Stimulated activated CD4-positive, alpha-beta T cell treated with anti-CD3 and anti-CD28 coated beads, Interleukin-4, amount 100 ng/mL, for 24 hours (primary cell): Measurements from ENCODE around the gene GOLT1A.

ENCODE experiments used
- DNase-seq: peaks from one replicate; pipeline ENCODE4 v3.0.0-alpha.2; 2020

Gene GOLT1A

DNA sequence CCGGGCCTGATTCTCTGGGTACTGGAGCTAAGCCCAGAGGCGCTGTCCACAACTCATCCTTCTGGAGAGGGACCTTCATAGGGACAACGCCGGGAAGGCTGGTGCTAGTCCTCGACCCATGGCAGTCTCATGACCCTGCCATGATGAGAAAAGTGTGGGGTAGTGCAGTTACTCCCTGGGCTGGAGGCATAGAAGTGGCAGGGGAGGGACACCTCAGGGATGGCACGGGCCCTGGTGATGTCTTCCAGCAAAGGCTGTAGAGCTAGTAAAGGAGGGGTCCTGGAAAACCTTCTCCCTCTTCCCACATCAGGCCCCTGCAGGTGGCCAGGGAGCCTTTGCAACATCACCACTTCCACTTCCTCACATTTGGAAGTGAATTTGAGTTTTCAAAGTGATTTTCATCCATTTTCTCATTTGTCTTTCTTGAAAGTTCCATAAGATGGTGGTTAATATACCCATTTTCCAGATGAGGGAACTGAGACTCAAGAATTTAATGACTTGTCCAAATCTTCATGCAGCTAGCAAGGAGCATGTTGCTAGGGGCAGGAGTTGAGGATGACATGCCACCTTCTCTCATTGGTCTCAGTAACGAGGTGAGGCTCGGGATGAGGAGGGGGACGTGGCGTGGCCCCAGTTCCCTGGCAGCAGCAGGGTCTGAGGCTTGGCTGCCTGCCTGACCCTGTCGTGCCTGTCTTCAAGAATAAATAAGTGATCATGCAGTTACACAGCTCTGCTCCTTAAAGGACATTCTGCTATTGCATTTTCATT lies 3.3 kb upstream of the GOLT1A start:
- DNase-seq, result no peak

DNA sequence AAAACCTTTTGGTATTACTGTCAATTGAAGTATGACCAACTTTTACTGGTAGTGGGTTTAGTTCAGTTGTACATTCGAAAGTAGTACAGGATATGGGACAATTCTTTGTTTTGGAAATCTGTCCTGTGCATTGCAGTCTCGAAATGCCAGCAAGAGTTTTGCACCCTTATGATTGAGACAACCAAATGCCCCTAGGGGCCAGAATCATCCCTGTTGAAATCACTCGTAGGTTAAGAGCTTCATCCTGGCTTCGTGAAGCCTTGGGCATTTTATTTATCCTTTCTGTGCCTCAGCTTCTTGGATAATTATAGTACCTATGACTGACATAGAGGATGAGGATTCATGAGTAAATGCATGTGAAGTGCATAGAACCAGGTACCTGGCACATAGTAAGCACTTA lies 2.4 kb upstream of the GOLT1A start:
- DNase-seq, result no peak

DNA sequence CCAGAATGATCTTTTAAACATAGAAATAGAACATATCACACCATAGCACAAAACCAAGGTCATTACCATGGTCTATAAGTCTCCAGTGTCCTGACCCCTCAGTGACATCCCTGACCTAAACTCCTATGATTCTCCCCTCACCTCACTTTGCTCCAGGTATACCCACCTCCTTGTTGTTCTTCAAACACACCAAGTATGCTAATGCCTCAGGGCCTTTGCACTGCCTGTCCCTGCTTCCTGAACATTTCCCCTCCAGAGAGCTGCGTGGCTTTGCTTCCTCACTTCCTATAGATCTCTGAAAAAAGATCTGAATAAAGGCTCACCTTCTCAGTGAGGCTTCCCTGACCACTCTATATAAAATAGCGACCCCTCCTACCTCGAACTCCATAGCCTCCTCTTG lies 1.1 kb downstream of the GOLT1A start:
- no peak for DNase-seq

DNA sequence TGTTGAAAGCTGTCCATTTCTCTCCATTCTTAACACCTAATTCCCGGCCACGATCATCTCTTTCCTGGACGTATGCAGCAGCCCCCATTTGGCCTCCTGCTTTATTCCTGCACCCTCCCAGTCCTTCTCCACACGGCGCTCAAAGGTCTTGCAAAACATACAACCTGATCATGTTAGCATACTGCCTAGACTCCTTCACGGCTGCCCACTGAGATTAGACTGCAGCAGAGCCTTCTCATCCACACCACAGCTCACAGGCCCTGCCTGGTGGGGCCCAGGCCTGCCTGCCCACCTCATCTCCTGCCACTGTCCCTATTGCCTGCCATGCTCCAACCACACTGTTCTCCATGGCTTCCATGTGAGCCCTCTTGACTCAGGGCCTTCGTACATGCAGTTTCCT lies 2.7 kb downstream of the GOLT1A start:
- no peak for DNase-seq

DNA sequence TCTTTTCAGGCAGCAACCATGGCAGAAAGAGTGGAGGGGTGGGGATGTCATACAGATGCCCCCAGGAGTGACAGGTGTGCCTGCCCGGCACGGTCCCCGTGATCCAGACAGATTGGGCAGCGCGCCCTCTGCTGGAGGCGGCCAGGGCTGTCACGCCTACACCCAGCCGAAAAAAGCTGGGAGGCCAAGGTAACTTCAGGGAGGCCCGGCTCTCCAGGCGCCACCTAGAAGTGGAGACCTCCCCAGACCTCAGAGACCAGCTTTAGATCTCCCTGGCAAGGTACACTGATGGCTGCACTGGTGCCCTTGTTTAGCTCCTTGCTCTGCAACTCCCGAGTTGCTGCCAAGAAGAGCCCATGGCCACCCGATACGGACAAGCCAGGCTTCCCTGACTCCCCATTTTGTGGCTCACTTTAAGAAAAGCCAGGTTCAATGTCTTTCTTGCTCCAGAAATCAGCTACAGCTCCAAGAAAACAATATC lies 6.6 kb downstream of the GOLT1A start:
- DNase-seq, result peak; percentile 76

DNA sequence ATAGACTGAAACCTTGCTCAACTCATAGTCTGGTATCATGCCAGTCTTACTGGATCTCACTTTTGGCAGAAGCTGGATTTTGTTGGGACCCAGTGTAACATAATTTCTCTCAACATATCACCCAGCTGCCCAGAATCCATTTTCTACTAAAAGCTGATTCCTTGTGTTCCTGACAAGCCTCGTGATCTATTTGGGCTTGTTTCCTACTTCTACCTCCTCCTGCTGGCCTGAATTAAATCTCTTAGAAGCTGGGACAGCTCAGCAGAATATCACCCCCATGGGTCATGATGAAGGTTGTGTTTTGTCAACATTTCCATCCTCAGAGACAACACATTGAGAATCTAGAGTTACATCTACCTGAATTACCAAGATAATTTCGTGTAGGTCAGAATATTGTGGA lies 7.7 kb downstream of the GOLT1A start:
- DNase-seq, result no peak

DNA sequence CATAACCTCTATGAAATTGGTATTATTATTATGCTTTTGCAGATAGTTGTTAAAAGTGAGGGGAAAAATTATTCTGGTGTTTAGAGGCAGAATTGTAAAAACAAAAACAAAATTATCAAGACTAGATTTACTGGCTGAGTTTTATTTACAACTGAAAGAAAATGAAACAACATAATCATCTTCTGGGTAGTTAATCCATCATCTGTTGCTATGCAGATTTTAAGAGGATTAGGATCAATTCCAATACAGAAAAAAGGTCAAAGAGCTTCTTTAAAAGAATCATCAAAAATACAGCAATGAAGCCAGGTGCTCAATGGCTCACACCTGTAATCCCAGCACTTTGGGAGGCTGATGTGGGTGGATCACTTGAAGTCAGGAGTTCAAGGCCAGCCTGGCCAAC lies 8.3 kb downstream of the GOLT1A start:
- no peak for DNase-seq

DNA sequence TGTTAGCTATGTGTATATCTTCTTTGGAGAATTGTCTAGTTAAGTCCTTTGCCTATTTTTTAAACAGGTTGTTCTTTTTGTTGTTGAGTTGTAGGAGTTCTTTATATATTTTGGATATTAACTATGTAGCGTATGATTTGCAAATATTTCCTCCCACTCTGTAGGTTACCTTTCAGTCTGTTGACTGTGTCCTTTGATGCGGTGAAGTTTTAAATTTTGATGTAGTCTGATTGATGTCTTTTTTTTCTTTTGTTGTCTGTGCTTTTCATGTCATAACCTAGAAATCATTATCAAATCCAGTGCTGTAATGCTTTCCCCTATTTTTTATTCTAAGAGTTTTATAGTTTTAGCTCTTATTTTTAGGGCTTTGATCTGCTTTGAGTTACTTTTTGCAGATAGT lies 8.8 kb downstream of the GOLT1A start:
- DNase-seq, result no peak

DNA sequence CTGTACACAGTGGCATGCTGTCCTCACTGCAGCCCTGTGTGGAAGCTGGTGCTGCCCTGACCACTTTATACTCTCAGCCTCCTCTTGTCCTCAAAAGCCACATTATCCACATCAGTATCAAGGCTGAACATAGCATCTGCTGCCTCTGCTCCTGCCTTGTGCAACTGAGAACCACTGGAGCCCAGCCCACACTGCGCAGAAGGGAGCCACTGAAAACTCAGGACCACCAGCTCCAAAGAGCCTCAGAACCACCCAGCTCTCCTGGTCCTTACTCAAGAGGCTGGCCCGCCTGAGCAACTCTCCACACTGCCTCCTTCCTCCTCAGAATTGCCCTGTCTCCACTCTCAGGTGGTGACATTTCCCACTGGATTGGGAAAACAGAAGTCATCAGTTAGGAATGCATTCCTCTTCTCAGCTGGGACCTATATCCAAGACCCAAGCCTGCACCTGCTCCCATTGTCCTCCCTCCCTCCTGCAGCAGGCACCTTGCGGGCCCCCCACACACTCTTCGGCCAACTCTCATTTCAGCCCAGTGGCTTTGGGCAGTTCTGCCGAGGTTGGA lies 10.5 kb downstream of the GOLT1A start:
- no peak for DNase-seq

DNA sequence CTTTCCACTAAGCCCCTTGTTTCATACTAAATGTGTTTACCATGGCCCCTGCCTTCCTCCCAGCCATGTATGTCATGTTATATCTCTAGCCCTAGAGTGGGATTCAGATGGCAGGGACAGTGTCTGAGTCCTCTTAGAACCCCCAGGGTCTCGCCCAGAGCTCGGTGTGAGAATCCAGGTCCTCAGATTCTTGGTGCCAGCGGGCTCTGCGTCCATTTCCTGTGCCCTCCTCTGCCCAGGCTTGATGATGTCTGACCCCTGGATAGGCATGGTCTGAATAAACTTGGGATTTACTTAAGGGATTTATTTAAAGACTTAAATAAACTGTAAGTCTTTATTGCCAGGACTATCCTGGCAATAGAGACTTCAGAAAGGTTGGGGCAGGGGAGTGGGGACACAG lies 11.3 kb downstream of the GOLT1A start:
- no peak for DNase-seq

DNA sequence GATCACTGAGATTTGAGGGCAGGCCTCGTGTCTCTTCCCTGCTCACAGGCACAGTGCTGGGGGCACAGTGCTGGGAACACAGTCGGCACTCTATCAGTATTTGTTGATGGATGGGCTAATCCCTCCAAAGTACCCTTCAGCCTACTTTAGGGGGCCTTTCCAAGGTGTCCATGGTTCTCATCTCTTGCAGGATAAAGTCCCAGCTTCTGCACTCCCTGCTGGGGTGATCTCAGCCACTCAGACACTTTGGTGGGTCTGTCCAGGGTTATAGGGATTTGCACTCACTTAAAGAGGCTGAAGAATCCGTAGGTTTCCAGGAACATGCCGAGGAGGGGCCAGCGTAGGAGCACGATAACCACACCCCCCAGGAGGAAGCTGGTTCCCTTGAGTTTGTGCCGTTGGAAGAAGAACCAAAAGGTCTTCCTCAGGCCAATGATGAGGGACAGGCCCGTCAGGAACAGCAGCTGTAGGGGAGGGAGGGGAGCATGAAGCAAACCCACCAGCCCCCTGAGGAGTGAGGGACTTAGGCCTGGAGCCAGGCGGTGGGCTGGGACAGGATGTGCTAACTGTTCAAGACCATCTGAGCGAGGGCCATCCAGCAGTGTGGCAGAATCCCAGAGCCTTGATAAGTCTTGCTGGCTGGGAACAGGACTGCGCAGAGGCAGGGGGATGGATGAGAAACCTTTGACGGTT lies 12.3 kb downstream of the GOLT1A start:
- no peak for DNase-seq

DNA sequence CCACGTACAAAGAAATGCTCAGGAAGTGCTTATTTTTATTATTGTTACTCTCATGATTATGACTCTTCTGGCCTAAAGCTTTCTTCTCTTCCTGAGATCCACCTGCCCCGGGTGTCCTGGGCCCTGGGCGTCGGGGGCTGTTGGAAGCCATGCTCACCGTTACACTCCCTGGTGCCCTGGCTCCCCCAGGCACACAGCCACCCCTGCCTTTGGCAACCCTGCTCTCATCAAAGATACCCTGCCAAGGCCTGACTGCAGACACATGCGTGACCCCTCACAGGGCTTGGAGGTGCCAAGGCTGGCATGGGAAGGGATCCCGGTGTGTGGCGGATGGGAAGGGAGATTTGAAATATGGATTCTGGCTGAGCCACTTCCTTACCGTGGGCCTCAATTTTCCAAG lies 14.2 kb downstream of the GOLT1A start:
- no peak for DNase-seq

DNA sequence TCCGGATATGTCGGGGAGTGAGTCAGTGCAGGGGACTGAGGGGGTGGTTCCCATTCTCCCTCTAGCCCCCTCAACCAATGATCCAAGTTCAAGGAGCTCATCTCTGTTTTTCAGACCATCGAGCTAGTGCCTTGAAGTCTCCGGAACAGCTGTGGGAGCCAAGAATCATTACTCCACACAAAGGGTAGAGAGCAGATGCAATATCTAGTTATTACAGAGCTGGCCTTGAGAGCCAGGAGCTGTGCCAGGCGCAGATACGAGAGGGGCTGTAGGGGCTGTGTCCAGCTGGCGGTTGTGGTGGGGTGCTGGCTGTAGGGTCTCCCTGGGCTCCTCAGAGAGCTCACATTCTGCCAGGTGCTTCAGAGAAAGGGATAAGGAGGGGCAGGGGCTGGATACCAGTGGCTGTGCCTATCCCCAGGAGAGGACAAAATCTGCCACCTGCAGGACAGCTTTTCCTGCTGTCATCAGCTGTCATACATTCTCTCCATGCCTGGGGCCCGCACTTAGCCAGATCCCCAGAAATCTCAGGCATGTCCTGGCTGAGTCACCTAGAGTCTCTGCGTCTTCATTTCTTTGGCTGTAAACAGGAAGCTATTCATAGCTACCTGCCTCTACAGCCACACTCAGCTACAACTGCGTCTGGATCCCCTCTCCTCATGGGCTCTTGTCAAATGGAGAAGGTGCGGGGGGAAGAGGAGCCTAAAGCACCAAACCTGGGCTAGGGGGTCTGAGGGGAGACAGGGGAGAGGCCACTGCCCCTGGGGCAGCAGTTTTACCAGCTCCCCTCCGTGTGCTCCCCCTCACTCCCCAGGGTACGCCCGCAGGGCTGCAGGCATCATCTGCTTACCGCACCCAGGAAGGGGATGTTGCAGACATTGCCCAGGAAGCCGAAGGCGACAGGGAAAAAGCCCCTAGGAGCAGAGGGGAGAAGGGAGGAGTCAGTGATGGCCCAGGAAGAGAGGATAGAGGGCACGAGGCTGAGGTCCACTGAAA lies 15.1 kb downstream of the GOLT1A start:
- DNase-seq, result no peak

DNA sequence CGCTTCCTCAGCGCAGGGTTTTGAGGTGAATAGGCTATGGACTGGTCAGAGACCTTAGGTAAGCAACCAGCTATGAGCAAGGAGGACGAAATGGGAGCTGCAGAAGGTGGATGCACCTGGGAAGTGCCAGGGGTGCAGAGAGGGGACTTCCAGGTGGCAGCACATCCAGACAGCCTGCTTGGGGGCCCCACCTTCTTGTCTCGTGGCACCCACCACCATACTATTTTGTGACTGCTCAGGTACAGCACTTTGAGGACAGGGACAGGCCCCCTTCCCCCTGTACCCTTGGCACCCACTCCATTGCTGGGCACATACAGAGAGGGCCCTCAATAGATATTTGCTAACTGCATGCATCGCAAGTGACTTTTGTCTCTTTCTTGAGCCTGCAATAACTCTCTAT lies 16.7 kb downstream of the GOLT1A start:
- no peak for DNase-seq

DNA sequence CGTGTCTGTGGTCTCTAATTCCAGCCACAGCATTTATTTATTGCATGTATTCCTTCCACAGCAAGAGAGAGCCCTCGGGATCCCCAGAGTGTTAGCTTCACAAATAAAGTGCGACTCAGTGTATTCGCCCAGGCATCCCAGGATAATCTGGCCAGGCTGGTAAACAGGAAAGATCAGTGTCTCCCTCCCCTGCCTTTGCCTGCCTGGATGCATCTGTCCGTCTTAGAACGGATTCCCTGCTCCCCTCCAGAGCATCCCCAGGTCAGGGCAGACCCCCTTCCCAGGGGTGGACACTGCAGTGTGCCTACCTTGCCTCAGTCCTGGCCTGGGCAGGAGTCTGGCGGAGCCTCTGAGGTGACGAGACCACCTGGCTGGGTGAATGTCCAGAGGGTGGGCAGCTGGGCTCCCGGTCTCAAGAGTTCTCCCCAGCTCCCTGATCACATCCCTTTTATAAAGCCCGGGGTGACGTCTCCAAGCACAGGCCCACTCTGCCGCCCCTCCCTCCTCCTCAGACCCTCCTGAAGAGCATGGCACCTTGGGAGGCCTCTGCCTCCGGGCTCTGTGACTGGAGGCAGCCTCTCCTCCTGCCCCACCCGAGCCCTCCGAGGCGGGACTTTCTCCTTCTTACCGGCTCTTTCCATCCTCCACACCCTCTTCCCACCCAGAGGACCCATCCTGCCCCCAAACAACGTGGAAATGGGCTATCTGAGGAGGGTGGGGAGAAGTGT lies 17.6 kb downstream of the GOLT1A start, which contains the start of gene KISS1:
Gene KISS1 (minus strand): TSS at position 424 of the 728 bp plus-strand sequence. CDS start 3,615 bp downstream, outside the sequence.
- no peak for DNase-seq

DNA sequence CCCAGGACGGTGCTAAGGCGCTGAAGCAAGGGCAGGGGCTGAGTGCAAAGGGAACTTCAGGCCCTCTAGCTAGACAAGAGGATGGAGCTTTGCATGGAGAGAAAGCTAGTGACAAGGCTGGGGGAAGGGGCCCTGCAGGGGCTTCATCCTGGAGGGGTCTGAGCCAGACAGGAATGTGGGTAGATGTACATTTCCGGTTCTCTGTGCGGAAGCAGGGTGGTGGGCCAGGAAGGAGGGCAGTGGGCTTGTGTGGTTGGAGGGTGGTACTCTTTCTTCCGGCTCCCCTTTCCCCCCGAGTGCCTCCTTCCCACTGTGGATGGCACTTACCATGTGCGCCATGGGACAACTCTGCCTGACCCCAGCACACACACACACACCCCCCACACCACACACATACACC lies 19.0 kb downstream of the GOLT1A start:
- no peak for DNase-seq

DNA sequence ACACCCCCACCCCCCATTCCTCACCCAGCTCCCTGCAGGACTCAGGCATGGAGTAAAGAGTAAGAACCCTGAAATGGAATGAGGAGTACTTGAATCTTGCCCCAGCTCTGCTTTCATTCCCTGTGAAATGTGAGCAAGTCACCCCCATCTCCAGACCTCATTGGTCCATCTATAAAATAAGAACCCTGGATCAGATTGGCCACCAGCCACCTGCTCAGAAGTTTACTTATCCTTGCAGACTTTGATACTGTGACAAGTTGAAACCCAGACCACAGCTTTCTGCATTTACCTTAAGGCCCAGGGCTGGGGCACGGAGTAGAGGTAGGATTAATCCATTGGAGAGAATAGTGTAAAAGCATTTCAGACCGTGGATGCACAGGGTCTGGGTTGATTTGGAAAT lies 19.7 kb downstream of the GOLT1A start:
- no peak for DNase-seq

DNA sequence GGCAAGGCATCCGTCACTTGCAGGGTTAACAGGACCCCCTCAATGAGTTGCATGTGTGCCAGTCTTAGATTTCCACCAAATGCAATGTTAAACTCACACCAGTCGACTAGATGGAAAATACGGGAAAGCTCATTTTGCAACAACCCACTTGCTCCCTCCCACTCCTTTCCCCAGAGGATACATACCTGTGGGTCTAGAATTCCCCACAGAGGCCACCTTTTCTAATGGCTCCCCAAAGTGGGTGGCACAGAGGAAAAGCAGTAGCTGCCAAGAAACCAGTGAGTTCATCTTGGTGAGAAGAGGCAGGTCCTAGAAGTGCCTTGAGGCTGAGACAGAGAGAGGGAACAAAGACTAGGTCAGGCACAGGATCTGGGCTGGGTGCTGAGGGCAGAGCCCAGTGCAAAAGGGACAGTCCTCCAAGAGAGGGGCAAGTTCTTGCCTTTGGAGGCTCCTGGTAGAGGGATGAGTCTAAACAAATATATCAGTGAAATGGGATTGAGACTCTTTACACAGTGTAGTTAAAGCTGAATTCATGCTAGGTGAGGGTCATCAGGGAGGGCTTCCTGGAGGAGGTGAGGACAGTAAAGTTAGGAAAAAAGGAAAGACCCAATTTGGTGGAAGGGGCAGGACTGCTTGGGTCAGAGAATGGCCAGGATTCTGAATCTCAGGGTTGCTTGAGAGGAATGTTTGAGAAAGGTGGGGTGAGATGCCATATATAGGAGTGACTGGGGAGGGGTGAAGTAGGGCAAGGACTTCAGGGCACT lies 21.0 kb downstream of the GOLT1A start:
- DNase-seq, result no peak

DNA sequence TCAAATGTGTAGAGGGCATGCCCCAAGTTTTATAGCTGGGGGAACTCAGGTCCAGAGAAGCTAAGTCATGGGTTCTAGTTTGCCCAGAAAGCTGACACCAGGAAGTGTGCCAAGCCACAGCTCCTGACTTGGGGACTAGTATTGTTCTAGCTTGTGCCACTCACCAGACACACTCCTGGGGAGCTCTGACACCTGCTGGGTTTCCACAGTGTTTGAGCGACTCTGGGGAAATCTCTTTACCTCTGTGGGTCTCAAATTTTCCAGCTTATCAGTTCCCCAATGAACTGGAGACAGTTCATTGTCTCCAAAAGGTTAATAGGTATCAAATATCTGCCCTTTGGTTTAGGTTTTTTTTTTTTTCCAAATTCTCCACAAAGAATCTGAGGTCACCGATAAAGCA lies 21.7 kb downstream of the GOLT1A start:
- DNase-seq, result no peak

DNA sequence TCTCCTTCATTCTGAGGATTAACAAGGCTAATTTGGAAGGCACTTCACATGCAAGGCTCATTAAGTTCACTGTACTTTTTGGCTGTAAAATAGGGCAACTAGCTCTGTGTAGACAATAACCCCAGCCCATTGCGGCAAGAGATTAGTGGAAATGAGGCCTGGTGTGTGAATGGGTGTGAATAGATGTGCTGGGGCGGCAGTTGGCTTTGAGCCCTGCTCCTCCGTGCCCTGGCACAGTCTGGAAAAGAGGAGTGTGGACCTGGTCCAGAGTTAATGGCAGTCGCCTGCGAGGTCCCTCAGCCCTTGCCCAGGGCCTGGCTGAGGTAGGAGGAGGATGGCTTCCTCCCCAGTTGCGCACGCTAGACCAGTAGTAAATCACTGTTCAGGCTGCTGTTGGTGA lies 22.3 kb downstream of the GOLT1A start:
- DNase-seq, result no peak
